GM18867 (cell line): ENCODE data around the gene LRRC26.
"Not testable (repeated sequence)": the region's sequence is repeated elsewhere in the genome, so short reads cannot be mapped to it uniquely, and the experiment has no call there.

Experiments used
- ATAC-seq: cut with Tn5 transposase; IDR thresholded peaks from one replicate; pipeline ENCODE4 v1.9.1; 2021; ENCODE audit warnings: mild to moderate bottlenecking, moderate library complexity; ENCODE audit not compliant: unreplicated experiment

Gene LRRC26

DNA sequence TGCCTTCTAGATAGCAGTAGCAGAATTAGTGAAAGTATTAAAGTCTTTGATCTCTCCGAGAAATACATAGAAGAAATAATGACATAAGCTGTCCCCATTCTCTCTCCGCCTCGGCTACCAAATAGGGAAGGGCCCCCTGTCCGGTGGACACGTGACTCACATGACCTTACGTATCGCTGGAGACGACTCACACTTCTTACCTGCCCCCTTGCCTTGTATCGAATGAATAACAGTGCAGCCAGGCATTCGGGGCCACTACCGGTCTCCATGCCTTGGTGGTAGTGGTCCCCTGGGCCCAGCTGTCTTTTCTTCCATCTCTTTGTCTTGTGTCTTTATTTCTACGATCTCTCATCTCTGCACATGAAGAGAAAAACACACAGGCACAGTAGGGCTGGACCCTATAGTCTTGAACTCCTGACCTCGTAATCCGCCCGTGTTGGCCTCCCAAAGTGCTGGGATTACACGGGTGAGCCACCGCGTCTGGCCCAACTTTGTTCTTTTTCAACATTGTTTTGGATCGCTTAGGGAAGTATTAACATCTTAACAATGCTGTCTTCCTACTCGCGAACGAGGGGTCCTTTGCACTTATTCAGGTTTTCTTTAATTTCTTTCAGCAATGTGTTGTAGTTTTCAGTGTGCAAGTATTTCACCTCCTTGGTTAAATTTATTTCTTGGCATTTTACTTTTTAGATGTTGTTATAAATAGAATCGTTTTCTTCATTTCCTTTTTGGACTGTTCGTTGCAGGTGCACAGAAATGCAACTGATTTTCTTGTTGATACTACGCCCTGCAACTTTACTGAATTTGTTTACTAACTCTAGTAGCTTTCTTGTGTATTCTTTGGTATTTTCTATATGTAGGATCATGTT lies 47.7 kb downstream of the LRRC26 start:
- not testable (repeated sequence) for ATAC-seq
